PFSK-1 (cell line): ENCODE data around the gene GNAZ.

Experiments
- FOXP2 ChIP-seq: optimal IDR thresholded peaks from 2 replicates; pipeline ENCODE3; 2011; ENCODE audit warnings: borderline replicate concordance, control low read depth, inconsistent platforms; ENCODE audit not compliant: insufficient read depth; ENCODE audit errors: extremely low read length, extremely low read depth
- POLR2AphosphoS5 ChIP-seq: IDR thresholded peaks from 2 replicates; pipeline ENCODE4 v1.6.1; 2012; ENCODE audit warnings: low read depth, mild to moderate bottlenecking, control low read depth, low read length, moderate library complexity
- SIN3A ChIP-seq: IDR thresholded peaks from 2 replicates; pipeline ENCODE4 v1.6.1; 2012; ENCODE audit warnings: mild to moderate bottlenecking, low read length, moderate library complexity, borderline replicate concordance; ENCODE audit not compliant: insufficient read depth
- TAF1 ChIP-seq: IDR thresholded peaks from 2 replicates; pipeline ENCODE4 v1.6.1; 2012; ENCODE audit warnings: low read length, control low read depth, borderline replicate concordance; ENCODE audit not compliant: insufficient read depth
- TF ChIP-seq, protein P1 (sequence below), 2 experiments: IDR thresholded peaks; 2 replicates each; pipeline versions ENCODE4 v1.6.1 to v1.8.0; 2011 to 2012; ENCODE audit warnings: low read depth in 2 of 2, low read length in 2 of 2, control low read depth in 1 of 2, inconsistent platforms in 1 of 2, mild to moderate bottlenecking in 1 of 2, moderate library complexity in 1 of 2; ENCODE audit not compliant: insufficient read depth in 1 of 2

The GNAZ gene

DNA sequence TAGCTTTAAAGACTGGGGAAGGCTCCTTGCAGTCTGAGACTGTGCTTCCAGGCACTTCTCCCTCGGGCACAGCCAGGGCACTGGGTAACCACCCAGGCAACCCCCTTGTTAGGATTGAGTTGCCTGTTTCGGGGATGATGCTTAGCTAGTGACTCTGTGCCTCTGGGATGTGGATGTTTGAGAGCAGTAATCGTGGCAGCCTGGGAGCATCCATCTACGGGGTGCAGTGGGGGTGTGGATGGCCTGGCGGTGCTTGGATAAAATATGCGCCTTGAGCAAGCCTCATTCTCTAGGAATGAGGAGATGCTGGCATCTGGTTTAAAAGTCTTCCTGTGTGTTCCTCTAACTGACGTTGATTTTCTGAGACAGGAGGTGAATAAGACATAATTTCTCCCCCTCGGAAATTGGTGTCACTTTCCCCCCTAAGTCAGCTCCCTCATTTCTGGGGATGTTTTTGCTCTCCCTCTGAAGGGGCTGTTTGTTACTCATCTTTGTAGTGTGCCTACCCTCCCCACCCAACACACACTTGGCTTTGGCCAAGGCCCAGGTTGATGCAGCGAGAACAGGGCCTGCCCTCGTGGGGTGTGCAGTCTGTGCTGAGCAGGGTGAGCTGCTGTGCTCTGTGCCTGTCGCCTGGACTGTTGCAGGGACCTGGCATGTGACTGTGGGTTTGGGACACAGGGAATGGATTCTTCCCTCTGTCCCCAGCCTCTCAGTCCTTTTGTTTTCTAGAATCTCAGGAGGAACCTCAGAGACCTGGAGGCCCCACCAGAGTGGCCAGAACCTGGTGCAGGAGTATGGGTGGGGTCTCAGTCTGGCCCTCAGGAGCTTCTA is 2.0 kb downstream of the GNAZ start:
- no peak for TF ChIP-seq FOXP2
- no peak for TF ChIP-seq SIN3A
- TF ChIP-seq, protein P1, sequence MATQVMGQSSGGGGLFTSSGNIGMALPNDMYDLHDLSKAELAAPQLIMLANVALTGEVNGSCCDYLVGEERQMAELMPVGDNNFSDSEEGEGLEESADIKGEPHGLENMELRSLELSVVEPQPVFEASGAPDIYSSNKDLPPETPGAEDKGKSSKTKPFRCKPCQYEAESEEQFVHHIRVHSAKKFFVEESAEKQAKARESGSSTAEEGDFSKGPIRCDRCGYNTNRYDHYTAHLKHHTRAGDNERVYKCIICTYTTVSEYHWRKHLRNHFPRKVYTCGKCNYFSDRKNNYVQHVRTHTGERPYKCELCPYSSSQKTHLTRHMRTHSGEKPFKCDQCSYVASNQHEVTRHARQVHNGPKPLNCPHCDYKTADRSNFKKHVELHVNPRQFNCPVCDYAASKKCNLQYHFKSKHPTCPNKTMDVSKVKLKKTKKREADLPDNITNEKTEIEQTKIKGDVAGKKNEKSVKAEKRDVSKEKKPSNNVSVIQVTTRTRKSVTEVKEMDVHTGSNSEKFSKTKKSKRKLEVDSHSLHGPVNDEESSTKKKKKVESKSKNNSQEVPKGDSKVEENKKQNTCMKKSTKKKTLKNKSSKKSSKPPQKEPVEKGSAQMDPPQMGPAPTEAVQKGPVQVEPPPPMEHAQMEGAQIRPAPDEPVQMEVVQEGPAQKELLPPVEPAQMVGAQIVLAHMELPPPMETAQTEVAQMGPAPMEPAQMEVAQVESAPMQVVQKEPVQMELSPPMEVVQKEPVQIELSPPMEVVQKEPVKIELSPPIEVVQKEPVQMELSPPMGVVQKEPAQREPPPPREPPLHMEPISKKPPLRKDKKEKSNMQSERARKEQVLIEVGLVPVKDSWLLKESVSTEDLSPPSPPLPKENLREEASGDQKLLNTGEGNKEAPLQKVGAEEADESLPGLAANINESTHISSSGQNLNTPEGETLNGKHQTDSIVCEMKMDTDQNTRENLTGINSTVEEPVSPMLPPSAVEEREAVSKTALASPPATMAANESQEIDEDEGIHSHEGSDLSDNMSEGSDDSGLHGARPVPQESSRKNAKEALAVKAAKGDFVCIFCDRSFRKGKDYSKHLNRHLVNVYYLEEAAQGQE (IDR thresholded peaks at IDR 0.05; ENCODE audit: insufficient read depth in 1 of 2, low read depth in 2 of 2, low read length in 2 of 2): no peak
- no peak for TF ChIP-seq TAF1
- no peak for TF ChIP-seq POLR2AphosphoS5

DNA sequence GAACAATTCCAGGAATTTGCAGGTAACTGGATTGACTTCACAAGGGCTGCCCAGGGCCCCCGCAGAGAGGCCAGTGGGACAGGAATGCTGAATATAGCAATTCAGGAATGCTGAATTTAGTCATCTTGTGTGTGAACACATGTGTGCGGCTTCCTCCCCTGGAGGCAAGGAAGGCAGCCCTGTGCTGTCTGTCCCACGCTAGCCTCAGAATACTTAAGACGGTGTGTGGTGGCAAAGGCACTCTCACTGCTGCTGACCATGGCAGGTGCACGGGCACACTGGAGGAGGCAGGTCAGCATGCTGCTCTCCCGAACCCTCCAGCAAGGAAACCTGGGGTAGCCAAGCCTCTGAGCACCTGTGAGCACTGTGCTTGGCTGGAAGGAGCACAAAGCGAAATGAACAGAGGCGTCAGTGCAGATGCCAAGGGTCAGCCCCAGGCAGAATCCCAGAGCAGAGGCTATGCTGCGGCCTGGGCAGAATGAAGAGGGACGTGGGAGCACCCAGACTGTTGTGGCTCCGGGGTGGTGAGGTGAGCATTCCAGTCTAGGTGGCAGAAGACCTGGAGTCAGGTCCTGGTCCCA is 2.7 kb downstream of the GNAZ start:
- TF ChIP-seq, protein P1 (IDR thresholded peaks at IDR 0.05; ENCODE audit: insufficient read depth in 1 of 2, low read depth in 2 of 2, low read length in 2 of 2): no peak
- TF ChIP-seq TAF1 (no peak), POLR2AphosphoS5 (no peak), FOXP2 (no peak), SIN3A (no peak)

DNA sequence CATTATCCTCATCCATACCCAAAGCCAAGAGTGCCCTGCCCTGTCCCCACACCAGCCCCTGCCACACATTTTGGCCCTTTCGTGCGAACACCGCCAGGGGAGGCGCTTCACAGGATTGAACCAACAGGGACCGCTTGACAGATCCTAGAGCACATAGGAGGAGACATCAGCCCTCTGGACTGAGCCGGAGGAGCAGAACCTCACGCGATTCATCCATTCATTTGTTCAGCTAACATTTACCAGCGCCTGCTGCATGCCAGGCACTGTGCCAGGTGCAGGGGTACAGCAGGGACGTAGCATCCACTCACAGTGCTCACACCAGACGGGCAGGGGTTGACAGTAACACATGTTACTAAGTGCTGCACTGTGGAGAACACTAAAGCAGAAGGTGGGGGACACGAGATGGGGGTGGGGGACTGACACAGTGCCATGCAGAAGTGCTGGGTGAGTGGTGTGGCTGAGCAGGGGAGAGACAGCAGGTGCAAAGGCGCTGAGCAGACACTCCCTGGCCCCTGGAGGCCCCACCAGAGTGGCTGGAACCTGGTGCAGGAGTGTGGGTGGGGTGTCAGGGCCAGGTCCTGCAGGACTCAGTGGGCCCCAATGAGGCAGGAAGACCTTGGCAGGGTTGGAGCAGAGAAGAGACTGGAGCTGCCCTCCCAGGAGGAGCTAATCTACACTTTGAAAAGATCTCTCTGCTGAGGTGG is 3.4 kb downstream of the GNAZ start:
- TF ChIP-seq SIN3A (no peak), POLR2AphosphoS5 (no peak), FOXP2 (no peak), TAF1 (no peak)
- TF ChIP-seq, protein P1 (IDR thresholded peaks at IDR 0.05; ENCODE audit: insufficient read depth in 1 of 2, low read depth in 2 of 2, low read length in 2 of 2): no peak

DNA sequence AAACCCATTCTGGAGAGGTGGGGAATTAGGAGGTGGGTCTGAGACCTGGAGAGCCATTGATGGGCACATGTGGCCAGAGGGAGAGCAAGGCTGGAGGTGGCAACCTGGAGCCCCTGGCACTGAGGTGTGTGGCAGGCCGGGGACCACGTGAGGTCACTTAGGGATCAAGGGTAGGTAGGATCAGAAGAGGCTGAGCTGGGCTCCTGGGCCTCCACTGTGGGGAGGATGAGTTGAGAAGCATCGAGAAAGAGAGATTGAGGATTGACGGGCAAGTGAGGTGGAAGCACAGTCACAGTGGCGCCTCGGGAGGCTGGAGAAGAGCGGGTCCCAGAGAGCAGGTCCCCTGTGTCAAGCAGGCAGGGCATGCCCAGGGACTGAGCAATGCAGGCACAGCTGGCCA is 4.1 kb downstream of the GNAZ start:
- TF ChIP-seq SIN3A (no peak), POLR2AphosphoS5 (no peak), FOXP2 (no peak), TAF1 (no peak)
- TF ChIP-seq, protein P1 (IDR thresholded peaks at IDR 0.05; ENCODE audit: insufficient read depth in 1 of 2, low read depth in 2 of 2, low read length in 2 of 2): no peak
